Neural cell (in vitro differentiated cells): ENCODE measurements around the gene MRPS27. TPM values are rescaled to one million over a fixed set of nuclear protein-coding genes. Genes with fewer than 3 reads are reported as not detected.

Experiments
- H2AFZ ChIP-seq: fragments of 200-600, 300-800 bp; sonication (generic), shearing (Covaris generic); 2 replicates; pipeline ENCODE4 v1.6.0; 2014; ENCODE audit warnings: low read depth, mild to moderate bottlenecking, antibody characterized with exemption, low read length, moderate library complexity
- H3F3A ChIP-seq: fragments of 200-600 bp; shearing (Covaris generic); 2 replicates; pipeline ENCODE4 v1.6.1; 2016; ENCODE audit warnings: mild to moderate bottlenecking, moderate library complexity, mixed read lengths, antibody characterized with exemption, low read length; ENCODE audit not compliant: insufficient read depth, poor library complexity, severe bottlenecking
- H3K27ac ChIP-seq: fragments of 200-600, 300-800 bp; sonication (generic), shearing (Covaris generic); 2 replicates; pipeline ENCODE4 v1.5.1; 2014; ENCODE audit warnings: mild to moderate bottlenecking, low read length, moderate library complexity
- H3K27me3 ChIP-seq: fragments of 300-800, 200-600 bp; sonication (generic), shearing (Covaris generic); 2 replicates; pipeline ENCODE4 v1.6.0; 2014; ENCODE audit warnings: mild to moderate bottlenecking, low read depth, low read length, moderate library complexity; ENCODE audit not compliant: insufficient read depth
- H3K36me3 ChIP-seq: fragments of 300-800, 200-600 bp; sonication (generic), shearing (Covaris generic); 2 replicates; pipeline ENCODE4 v1.5.1; 2014; ENCODE audit warnings: mild to moderate bottlenecking, antibody characterized with exemption, low read length, moderate library complexity; ENCODE audit not compliant: insufficient read depth
- H3K4me2 ChIP-seq: fragments of 300-800, 200-600 bp; sonication (generic), shearing (Covaris generic); 2 replicates; pipeline ENCODE4 v1.6.0; 2014; ENCODE audit warnings: mild to moderate bottlenecking, low read length
- H3K4me3 ChIP-seq: fragments of 300-800, 200-600 bp; sonication (generic), shearing (Covaris generic); 2 replicates; pipeline ENCODE4 v1.5.1; 2014; ENCODE audit warnings: mild to moderate bottlenecking, low read length, moderate library complexity
- H3K79me2 ChIP-seq: fragments of 200-600 bp; shearing (Covaris generic); replicated peaks from 2 replicates; pipeline ENCODE4 v1.6.0; 2014; ENCODE audit warnings: mild to moderate bottlenecking, low read length, moderate library complexity; ENCODE audit not compliant: insufficient read depth
- H3K9ac ChIP-seq: fragments of 300-800, 200-600 bp; sonication (generic), shearing (Covaris generic); 2 replicates; pipeline ENCODE4 v1.6.1; 2016; ENCODE audit warnings: mild to moderate bottlenecking, low read length, mixed read lengths
- H3K9me2 ChIP-seq: fragments of 200-600 bp; shearing (Covaris generic); 2 replicates; pipeline ENCODE4 v1.6.1; 2016; ENCODE audit warnings: mild to moderate bottlenecking, low read length, mixed read lengths; ENCODE audit not compliant: insufficient read depth
- H3K9me3 ChIP-seq: fragments of 200-600, 300-800 bp; sonication (generic), shearing (Covaris generic); 2 replicates; pipeline ENCODE4 v1.6.1; 2016; ENCODE audit warnings: mild to moderate bottlenecking, mixed run types, low read length, moderate library complexity, mixed read lengths
- H4K20me1 ChIP-seq: fragments of 200-600 bp; shearing (Covaris generic); 2 replicates; pipeline ENCODE4 v1.6.1; 2016; ENCODE audit warnings: mild to moderate bottlenecking, mixed run types; ENCODE audit not compliant: insufficient read depth
- CTCF ChIP-seq: fragments of 450-650 bp; IDR thresholded peaks from 2 replicates; pipeline ENCODE4 v1.5.1; 2014; ENCODE audit warnings: antibody characterized with exemption, mild to moderate bottlenecking, moderate library complexity; ENCODE audit not compliant: poor library complexity, severe bottlenecking
- EP300 ChIP-seq: fragments of 450-650 bp; conservative IDR thresholded peaks from 2 replicates; pipeline ENCODE4 v1.6.1; 2014; ENCODE audit warnings: antibody characterized with exemption, mild to moderate bottlenecking, moderate library complexity; ENCODE audit not compliant: poor library complexity, severe bottlenecking
- EZH2 ChIP-seq: fragments of 200-600, 300-800 bp; shearing (Covaris generic), sonication (generic); IDR thresholded peaks from 2 replicates; pipeline ENCODE4 v1.6.1; 2014; ENCODE audit warnings: antibody characterized with exemption, low read length, borderline replicate concordance, mild to moderate bottlenecking; ENCODE audit not compliant: insufficient read depth, poor library complexity, severe bottlenecking
- MXI1 ChIP-seq: fragments of 450-650 bp; conservative IDR thresholded peaks from 2 replicates; pipeline ENCODE4 v1.6.1; 2014; ENCODE audit warnings: antibody characterized with exemption, mild to moderate bottlenecking; ENCODE audit not compliant: poor library complexity, severe bottlenecking
- POLR2AphosphoS5 ChIP-seq: IDR thresholded peaks from 2 replicates; pipeline ENCODE4 v1.6.1; 2012
- RAD21 ChIP-seq: fragments of 450-650 bp; conservative IDR thresholded peaks from 2 replicates; pipeline ENCODE4 v1.6.1; 2014; ENCODE audit warnings: antibody characterized with exemption, mild to moderate bottlenecking, moderate library complexity
- SMC3 ChIP-seq: fragments of 450-650 bp; conservative IDR thresholded peaks from 2 replicates; pipeline ENCODE4 v1.6.1; 2014; ENCODE audit warnings: antibody characterized with exemption, mild to moderate bottlenecking, moderate library complexity; ENCODE audit not compliant: poor library complexity
- TAF1 ChIP-seq: IDR thresholded peaks from 2 replicates; pipeline ENCODE4 v1.6.1; 2012; ENCODE audit warnings: low read depth
- polyA plus RNA-seq: library from polyadenylated mRNA; depleted of rRNA; stranded (reverse); fragments of >200 nt; gene quantifications from 2 replicates; pipeline ENCODE4 v1.2.3, GENCODE V29; 2014
- TF ChIP-seq, protein P1 (sequence below): IDR thresholded peaks from 2 replicates; pipeline ENCODE4 v1.6.1; 2012; ENCODE audit warnings: borderline replicate concordance

MRPS27 gene
- polyA plus RNA-seq, 1 donor from 2014 or later, result 36.7 TPM

GRCh38 chr5:72251386-72251785 is 68.7 kb downstream of the MRPS27 start:
- H3K36me3 ChIP-seq, result no peaks in the 10 kb centered on the region
- TF ChIP-seq CTCF (no peak), RAD21 (no peak), EP300 (no peak), MXI1 (no peak), EZH2 (no peak), SMC3 (no peak), POLR2AphosphoS5 (no peak), TAF1 (no peak)
- TF ChIP-seq, protein P1, sequence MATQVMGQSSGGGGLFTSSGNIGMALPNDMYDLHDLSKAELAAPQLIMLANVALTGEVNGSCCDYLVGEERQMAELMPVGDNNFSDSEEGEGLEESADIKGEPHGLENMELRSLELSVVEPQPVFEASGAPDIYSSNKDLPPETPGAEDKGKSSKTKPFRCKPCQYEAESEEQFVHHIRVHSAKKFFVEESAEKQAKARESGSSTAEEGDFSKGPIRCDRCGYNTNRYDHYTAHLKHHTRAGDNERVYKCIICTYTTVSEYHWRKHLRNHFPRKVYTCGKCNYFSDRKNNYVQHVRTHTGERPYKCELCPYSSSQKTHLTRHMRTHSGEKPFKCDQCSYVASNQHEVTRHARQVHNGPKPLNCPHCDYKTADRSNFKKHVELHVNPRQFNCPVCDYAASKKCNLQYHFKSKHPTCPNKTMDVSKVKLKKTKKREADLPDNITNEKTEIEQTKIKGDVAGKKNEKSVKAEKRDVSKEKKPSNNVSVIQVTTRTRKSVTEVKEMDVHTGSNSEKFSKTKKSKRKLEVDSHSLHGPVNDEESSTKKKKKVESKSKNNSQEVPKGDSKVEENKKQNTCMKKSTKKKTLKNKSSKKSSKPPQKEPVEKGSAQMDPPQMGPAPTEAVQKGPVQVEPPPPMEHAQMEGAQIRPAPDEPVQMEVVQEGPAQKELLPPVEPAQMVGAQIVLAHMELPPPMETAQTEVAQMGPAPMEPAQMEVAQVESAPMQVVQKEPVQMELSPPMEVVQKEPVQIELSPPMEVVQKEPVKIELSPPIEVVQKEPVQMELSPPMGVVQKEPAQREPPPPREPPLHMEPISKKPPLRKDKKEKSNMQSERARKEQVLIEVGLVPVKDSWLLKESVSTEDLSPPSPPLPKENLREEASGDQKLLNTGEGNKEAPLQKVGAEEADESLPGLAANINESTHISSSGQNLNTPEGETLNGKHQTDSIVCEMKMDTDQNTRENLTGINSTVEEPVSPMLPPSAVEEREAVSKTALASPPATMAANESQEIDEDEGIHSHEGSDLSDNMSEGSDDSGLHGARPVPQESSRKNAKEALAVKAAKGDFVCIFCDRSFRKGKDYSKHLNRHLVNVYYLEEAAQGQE, result no peak
- no peaks in the 10 kb centered on the region for H4K20me1 ChIP-seq
- no peaks in the 10 kb centered on the region for H3K79me2 ChIP-seq
- no peaks in the 10 kb centered on the region for H3F3A ChIP-seq
- H3K4me3 ChIP-seq, result no peak overlapping the region
- no peak overlapping the region for H3K9ac ChIP-seq
- no peak overlapping the region for H3K4me2 ChIP-seq
- no peak overlapping the region for H2AFZ ChIP-seq
- no peaks in the 10 kb centered on the region for H3K9me2 ChIP-seq
- no peak overlapping the region for H3K27ac ChIP-seq
- H3K9me3 ChIP-seq, result no peaks in the 10 kb centered on the region
- no peaks in the 10 kb centered on the region for H3K27me3 ChIP-seq

- no peaks in the 10 kb centered on the region for H3K27me3 ChIP-seq
- no peaks in the 10 kb centered on the region for H3K36me3 ChIP-seq
- H2AFZ ChIP-seq, result no peak overlapping the region
- no peaks in the 10 kb centered on the region for H4K20me1 ChIP-seq
- H3K4me3 ChIP-seq, result no peak overlapping the region
- no peak overlapping the region for H3K27ac ChIP-seq
- no peaks in the 10 kb centered on the region for H3F3A ChIP-seq
- no peak overlapping the region for H3K4me2 ChIP-seq
- TF ChIP-seq TAF1 (no peak), MXI1 (no peak), EZH2 (no peak), SMC3 (no peak), RAD21 (no peak), EP300 (no peak)
- TF ChIP-seq, protein P1, result no peak
- no peaks in the 10 kb centered on the region for H3K9me2 ChIP-seq
- no peak overlapping the region for H3K9ac ChIP-seq
- H3K79me2 ChIP-seq, result peaks cover 9% of the 10 kb centered on the region
- no peaks in the 10 kb centered on the region for H3K9me3 ChIP-seq
These were observed 71.5 kb downstream of the MRPS27 start for GRCh38 chr5:72248410-72248981.
